Measurements from ENCODE around the gene FUCA1. TPM values are rescaled to one million over a fixed set of nuclear protein-coding genes. Genes with fewer than 3 reads are reported as not detected.

The FUCA1 gene
- total RNA-seq, 2 donors from 2014 or later = 9.7 to 14.0 TPM

- H3K4me1 ChIP-seq (ENCODE audit: control insufficient read depth, insufficient read depth, low read length) = no peaks in the 10 kb centered on the region
- peaks cover 36% of the 10 kb centered on the region for H3K27me3 ChIP-seq (ENCODE audit: control insufficient read depth, insufficient read depth, low read length, poor library complexity, severe bottlenecking)
- Mint-ChIP-seq H3K36me3 (ENCODE audit: low read depth) (no peaks in the 10 kb centered on the region), H3K27ac (no peak overlapping the region), H3K4me1 (peaks cover 5% of the 10 kb centered on the region), H3K4me3 (no peak overlapping the region), H3K9me3 (no peaks in the 10 kb centered on the region), H3K27me3 (ENCODE audit: insufficient read depth) (peaks cover 44% of the 10 kb centered on the region)
- DNase-seq = no peak
- no peak overlapping the region for H3K27ac ChIP-seq (ENCODE audit: low read depth, low read length)
- H3K9ac ChIP-seq (ENCODE audit: extremely low read depth, low read length, poor library complexity, severe bottlenecking) = no peak overlapping the region
- H3K4me3 ChIP-seq (ENCODE audit: low read length) = no peak overlapping the region
- H3K9me3 ChIP-seq (ENCODE audit: control insufficient read depth, low read length) = no peaks in the 10 kb centered on the region
- 95 to 98% methylated on average over 3 of the region's 3 CpGs for WGBS, 2 experiments (ENCODE audit: insufficient coverage in 1 of 2, insufficient read length in 1 of 2)
- no peaks in the 10 kb centered on the region for H3K36me3 ChIP-seq (ENCODE audit: control insufficient read depth, insufficient read depth, low read length)
- no peak for TF ChIP-seq CTCF (conservative IDR thresholded peaks at IDR 0.05)
Observed at GRCh38 chr1:23899070-23899469, 31.0 kb upstream of the FUCA1 start.

GRCh38 chr1:23897083-23897482 is 29.0 kb upstream of the FUCA1 start:
- no peak overlapping the region for H3K27ac ChIP-seq (ENCODE audit: low read depth, low read length)
- TF ChIP-seq CTCF (conservative IDR thresholded peaks at IDR 0.05) = no peak
- H3K4me1 ChIP-seq (ENCODE audit: control insufficient read depth, insufficient read depth, low read length) = no peaks in the 10 kb centered on the region
- WGBS, 2 experiments (ENCODE audit: insufficient coverage in 1 of 2, insufficient read length in 1 of 2) = 90 to 94% methylated on average over 4 to 6 of the region's 6 CpGs
- DNase-seq = no peak
- peaks cover 30% of the 10 kb centered on the region for H3K27me3 Mint-ChIP-seq (ENCODE audit: insufficient read depth)
- no peaks in the 10 kb centered on the region for H3K36me3 Mint-ChIP-seq (ENCODE audit: low read depth)
- no peaks in the 10 kb centered on the region for H3K9me3 ChIP-seq (ENCODE audit: control insufficient read depth, low read length)
- H3K4me3 Mint-ChIP-seq = no peak overlapping the region
- no peaks in the 10 kb centered on the region for H3K9me3 Mint-ChIP-seq
- H3K4me3 ChIP-seq (ENCODE audit: low read length) = no peak overlapping the region
- H3K36me3 ChIP-seq (ENCODE audit: control insufficient read depth, insufficient read depth, low read length) = no peaks in the 10 kb centered on the region
- peaks cover 16% of the 10 kb centered on the region for H3K27me3 ChIP-seq (ENCODE audit: control insufficient read depth, insufficient read depth, low read length, poor library complexity, severe bottlenecking)
- no peaks in the 10 kb centered on the region for H3K4me1 Mint-ChIP-seq
- H3K27ac Mint-ChIP-seq = no peak overlapping the region
- no peak overlapping the region for H3K9ac ChIP-seq (ENCODE audit: extremely low read depth, low read length, poor library complexity, severe bottlenecking)

- H3K27ac ChIP-seq (ENCODE audit: low read depth, low read length) = no peak overlapping the region
- Mint-ChIP-seq H3K4me1 (no peaks in the 10 kb centered on the region), H3K36me3 (ENCODE audit: low read depth) (no peaks in the 10 kb centered on the region), H3K4me3 (no peak overlapping the region), H3K9me3 (no peaks in the 10 kb centered on the region), H3K27ac (no peak overlapping the region), H3K27me3 (ENCODE audit: insufficient read depth) (peaks cover 30% of the 10 kb centered on the region)
- no peak for TF ChIP-seq CTCF (conservative IDR thresholded peaks at IDR 0.05)
- DNase-seq = no peak
- H3K4me3 ChIP-seq (ENCODE audit: low read length) = no peak overlapping the region
- H3K36me3 ChIP-seq (ENCODE audit: control insufficient read depth, insufficient read depth, low read length) = no peaks in the 10 kb centered on the region
- H3K4me1 ChIP-seq (ENCODE audit: control insufficient read depth, insufficient read depth, low read length) = no peaks in the 10 kb centered on the region
- no peak overlapping the region for H3K9ac ChIP-seq (ENCODE audit: extremely low read depth, low read length, poor library complexity, severe bottlenecking)
- peaks cover 10% of the 10 kb centered on the region for H3K27me3 ChIP-seq (ENCODE audit: control insufficient read depth, insufficient read depth, low read length, poor library complexity, severe bottlenecking)
- no peaks in the 10 kb centered on the region for H3K9me3 ChIP-seq (ENCODE audit: control insufficient read depth, low read length)
- 58 to 86% methylated on average over 1 to 3 of the region's 3 CpGs for WGBS, 2 experiments (ENCODE audit: insufficient coverage in 1 of 2, insufficient read length in 1 of 2)
Observed at GRCh38 chr1:23896491-23896890, 28.4 kb upstream of the FUCA1 start.

All from endodermal cell (in vitro differentiated cells).